GM21360 (cell line): ENCODE results near the gene AQP2.

ENCODE experiments used
- ATAC-seq: cut with Tn5 transposase; IDR thresholded peaks from one replicate; pipeline ENCODE4 v1.9.1; 2021; ENCODE audit warnings: mild to moderate bottlenecking, moderate library complexity; ENCODE audit not compliant: unreplicated experiment

The AQP2 gene

DNA sequence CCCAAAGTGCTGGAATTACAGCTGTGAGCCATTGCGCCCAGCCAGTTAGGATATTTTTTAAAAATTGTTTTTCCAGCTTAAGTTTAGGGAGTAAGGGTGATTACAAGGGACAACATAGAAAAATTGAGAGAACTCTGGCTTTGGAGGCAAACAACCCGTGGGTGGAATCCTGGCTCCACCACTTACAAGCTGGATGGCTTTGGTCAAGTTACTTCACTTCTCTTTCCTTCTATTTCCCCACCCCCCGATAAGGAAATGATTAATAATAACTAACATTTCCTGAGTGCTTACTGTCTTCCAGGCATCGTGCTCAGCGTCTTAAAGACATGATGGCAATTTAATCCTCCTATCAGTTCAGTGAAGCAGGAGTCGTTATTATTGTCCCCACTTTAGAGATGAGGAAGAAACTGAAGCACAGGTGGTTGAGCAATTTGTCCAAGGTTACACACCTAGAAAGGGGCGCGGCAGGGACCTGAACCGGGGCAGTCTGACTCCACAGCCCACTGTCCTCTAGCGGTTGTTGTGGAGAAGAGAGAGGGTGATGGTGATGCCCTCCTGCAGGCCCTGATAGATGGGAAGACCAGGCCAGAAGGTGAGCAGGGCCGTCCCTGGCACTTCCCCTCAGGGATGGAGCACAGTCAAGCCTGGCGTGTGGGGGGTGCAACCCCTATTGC is 30.2 kb upstream of the AQP2 start:
- no peak for ATAC-seq

GRCh38 chr12:49920915-49921286 is 29.6 kb upstream of the AQP2 start:
- no peak for ATAC-seq

GRCh38 chr12:49921299-49921698 is 29.2 kb upstream of the AQP2 start:
- ATAC-seq, result no peak

DNA sequence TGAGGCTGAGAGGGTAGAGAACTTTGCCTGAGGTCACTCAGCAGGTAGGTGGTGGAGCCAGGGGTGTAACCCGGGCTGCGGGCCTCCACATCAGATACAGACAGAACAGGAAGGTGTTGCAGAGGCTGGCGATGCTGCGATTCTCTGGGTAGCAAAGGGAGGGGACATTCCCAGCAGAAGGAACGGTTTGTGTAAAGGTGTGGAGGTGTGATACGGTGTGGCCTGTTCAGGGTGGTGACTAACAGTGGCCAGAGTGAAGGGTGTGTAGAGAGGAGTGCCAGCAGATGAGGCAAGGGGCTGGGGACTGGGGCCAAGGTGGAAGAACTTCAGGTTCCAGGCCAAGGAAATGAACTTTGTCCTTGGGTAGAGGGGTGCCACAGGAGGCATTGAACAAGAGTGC is 28.6 kb upstream of the AQP2 start:
- ATAC-seq, result no peak

- ATAC-seq, result no peak
Observed at GRCh38 chr12:49922349-49923034, 28.0 kb upstream of the AQP2 start.

- ATAC-seq, result no peak
Observed at GRCh38 chr12:49923035-49923644, 27.4 kb upstream of the AQP2 start.

DNA sequence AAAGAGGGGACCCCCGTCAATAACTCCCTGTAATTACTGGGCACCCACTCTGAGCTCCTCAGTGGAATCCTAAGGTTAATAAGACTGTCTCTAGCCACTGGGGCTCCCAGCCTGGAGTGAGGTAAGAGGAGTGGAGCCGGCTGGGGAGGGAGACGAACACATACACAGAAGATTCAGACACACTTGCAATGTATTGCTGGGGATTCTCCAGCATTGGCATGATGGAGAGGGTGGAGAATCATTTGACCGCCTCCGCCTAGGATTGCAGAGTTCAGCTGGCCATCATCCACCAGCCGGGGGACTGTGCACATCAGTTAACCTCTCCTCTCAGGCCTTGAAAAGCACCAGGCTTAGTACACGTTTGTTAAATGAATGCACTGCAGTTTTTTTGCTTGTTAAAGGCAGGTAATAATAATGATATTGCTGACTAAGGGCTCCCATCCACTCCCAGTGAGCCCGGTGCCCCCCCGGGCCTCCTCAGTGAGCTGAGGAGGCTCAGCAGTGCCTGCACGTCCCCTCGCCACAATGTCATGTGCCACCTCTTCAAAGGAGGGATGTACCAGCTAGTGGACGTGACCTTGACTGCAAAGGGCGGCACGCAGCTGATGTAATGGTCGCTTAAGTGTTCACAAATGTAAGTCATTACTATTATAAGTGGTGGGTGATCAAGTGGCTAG is 26.5 kb upstream of the AQP2 start:
- no peak for ATAC-seq

DNA sequence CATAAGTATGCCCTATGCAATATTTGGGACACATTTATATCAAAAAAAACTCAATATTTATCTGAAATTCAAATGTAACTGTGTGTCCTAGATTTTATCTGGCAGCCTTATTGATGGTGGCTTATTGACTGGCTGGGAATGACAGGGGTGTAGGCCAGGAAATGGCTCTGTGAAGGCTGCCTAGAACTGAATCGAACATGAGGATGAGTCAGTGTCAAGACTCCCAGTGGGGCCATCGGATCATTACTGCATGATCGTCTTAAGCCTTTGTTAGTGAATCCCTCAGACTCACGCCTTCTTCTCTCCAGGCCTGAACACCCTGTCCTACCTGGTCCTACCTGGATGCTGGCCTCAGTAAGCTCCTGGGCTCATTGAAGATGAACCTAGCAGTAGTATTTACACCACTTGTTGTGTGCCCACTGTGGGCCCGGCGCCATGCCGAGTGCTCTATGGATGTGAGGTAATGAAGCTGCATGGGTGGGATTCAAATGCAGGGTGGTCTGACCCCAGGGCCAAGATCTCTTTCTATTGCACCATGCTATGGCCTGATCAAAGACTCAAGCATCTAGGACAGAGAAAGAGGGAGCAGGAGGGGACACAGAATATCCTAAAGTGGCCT is 25.8 kb upstream of the AQP2 start:
- ATAC-seq, result no peak

DNA sequence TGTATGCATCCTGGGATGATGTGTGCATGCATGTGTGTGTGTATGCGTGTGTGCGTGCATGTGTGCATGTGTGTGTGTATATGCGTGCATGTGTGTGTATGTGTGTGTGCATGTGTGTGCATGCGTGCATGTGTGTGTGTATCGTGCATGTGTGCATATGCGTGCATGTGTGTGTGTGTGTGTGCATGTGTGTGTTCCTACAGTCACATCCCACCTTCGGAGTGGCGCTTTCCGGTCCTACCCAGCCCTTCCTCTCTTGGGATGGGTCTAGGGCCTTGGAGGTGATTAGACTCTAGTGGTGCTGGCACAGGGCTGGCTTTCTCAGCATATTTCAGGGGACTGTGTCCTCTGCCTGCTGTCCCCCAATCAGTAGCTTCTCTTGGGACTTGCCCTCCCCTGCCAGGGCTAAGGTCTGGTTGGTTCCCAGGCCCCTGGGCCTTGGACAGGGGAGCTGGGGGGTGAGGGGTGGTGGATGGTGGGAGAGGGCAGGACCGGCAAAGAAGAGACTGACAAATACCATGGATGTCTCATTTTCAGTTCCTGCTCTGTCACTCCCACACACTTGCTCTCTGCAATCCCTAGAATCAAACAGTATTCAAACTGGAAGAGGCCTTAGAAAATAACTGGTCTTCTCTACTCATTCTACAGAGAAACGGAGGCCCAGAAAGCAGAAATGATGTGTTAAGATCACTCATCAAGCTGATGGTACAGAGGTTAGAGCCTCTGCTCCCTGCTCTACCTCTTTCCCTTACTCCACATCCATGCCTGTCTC is 24.9 kb upstream of the AQP2 start:
- no peak for ATAC-seq

- ATAC-seq, result no peak
Observed at GRCh38 chr12:49928471-49928870, 22.1 kb upstream of the AQP2 start.

DNA sequence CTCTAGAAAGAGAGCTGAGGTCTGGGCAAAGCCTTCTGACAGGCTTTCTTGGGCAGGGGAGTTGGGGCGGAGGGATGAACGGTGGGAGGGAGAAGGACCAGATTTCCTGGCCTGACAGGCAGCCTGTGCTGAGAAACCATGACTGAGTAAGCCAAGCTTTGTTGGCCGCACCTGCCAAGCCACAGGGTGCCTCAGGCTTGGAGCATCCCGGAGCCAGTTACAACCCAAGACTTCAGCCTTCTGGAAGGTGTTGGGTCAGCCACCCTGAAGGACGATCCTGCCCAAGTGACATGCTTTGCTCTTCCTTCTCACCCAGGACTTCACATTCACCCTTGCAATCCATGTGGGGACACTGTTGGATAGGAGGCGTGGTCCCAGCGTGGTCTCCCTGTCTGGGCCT is 21.0 kb upstream of the AQP2 start:
- no peak for ATAC-seq

DNA sequence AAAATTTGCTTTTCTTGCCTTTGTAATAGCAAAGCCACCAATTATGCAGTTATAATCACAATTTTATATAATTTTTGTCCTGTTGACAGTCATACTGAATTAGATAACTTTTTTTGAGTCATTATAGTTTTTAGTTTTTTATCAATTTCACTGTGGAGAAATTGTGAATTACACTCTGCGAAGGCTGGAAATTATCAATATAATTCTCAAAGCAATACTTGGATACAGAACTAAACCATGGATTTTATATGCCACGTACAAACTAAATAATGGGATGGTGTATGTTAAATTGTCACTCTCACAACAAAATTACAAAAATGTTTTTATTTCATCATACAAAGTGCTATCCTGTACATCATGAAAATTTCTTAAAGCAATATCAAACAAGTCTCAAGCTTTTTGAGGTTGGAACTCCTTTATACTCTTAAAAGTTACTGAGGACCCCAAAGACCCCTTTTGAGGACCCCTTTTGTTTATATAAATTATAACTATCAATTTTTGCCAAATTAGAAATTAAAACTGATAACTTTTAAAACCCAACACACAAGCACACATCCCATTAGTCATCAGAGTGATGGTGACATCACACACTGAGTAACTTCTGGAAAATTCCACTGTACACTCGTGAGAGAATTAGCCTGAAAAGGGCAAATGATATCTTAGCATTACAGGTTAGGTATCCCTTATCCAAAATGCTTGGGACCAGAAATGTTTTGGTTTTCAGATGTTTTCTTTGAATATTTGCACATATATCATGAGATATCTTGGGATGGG is 19.8 kb upstream of the AQP2 start:
- no peak for ATAC-seq

DNA sequence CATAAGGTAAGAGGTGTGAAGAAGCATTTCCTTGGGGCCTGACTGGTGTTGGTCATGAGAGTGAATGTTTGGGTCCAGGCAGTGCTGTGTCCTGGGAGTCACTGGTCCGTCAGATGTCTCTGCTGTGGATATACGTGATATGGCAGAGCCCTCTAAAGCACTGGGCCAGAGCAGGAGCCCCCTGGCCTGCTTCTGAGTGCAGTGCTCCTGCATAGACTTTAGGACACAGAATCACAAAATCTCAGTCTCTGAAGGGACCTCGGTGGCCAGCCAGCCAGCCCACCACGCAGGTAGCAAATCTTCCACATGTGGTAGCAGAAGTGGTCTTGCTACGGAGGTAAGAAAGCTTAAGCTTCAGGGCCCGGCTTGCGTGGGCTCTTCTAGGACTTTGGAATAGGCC is 18.5 kb upstream of the AQP2 start:
- ATAC-seq, result no peak

DNA sequence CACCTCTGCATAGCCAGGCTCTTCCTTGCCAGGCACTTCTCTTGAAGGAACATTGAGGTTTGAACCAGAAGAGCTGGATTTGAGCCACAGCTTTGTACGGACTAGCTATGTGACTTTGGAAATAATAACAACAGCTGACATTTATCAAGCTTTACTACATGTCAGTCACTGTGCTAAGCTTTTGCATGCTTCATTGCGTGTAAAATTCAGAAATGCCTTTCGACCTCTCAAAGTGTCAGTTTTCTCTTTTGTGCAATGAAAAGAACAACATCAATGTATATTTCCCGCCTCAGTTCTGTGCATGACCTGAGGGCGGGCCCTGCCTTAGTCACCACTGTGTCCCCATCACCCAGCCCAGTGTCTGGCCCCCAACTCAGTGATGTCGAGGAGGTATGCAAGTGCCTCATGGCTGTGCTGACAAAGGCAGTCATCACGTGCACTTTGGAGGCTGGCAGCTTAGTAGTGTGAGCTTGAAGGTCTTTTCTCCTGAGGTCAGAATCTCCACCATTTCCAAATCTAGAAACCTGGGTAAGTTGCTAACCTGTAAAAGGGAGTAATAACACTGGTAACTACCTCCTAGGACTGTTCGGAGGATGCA is 17.9 kb upstream of the AQP2 start:
- ATAC-seq, result no peak

GRCh38 chr12:49933796-49934195 is 16.7 kb upstream of the AQP2 start:
- no peak for ATAC-seq

GRCh38 chr12:49934505-49934904 is 16.0 kb upstream of the AQP2 start:
- no peak for ATAC-seq

DNA sequence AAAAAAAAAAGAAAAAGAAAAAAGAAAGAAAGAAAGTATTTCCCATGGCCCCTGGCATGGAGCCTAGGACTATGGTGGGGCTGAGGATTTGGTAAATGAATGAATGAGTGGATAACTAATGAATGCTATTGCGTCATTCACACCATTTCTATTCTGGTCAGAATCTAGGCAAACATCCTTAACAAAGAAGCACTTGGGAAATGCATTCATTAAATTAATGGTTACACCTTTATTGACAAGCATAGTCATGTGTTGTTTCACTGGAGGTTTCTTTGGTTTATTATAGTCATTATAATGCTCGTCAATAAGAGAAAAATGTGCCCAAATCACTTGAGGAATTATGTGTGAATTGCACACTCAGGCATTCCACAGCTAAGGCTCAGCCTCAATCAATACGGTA is 13.6 kb upstream of the AQP2 start:
- ATAC-seq, result no peak

DNA sequence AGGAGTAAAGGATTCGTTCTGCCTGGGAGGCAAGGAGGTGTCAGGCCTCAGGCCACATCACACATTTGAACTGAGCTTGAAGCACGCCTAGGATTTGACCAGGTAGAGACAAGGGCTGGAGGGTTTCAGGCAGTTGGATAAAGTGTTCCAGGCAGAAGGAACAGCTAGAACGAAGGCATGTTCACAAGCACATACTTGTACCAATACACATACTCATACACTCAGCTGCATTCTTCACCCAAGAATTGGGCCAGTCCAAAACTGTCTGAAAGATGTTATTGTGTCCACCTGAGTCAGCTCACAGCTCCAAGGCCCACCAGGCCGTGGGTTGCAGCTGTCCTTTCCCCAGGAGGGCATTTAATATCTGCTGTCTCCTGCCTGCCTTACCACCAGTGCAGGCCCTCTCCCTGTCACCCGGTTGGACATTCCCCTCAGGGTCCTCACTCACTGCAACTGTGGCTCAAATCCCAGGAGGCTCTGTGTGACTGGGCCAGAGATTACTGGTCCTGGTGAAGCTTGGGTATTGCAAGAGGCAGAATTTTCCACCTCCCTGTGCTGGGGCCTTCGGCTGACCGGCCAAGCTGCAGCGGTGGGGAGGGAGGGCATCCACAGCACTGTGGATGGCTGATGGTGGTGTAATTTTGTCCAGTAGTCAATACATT is 12.8 kb upstream of the AQP2 start:
- ATAC-seq, result no peak

DNA sequence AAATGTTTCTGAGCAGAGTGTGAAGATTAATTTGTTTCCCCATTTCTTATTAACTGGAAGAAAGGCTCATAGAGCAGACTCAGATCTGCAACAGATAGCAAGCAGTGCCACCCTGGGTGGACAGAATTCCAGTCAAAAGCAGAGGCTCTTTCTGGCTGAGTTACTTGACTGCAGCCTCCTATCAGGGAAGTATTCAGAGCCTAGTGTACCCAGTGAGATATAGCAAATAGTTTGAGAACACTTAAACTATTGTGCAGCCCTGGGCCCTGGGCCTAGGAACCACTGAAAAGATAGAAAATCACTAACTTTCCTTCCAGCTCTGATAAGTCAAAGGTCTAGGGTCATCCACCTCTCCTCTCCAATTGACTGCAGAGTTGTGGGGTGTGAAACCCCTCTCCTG is 11.2 kb upstream of the AQP2 start:
- no peak for ATAC-seq
